Measurements from ENCODE around the gene TNS3.

TNS3 gene

GRCh38 chr7:47361746-47362215 lies 220.1 kb downstream of the TNS3 start:
- DNase-seq (ENCODE audit: low read depth in 1 of 2, low spot score in 1 of 2) = no peak
- TF ChIP-seq GABPA (IDR thresholded peaks at IDR 0.05; ENCODE audit: low read depth) (no peak), SPI1 (IDR thresholded peaks at IDR 0.05; ENCODE audit: borderline replicate concordance, low read depth) (no peak), REST (IDR thresholded peaks at IDR 0.05; ENCODE audit: insufficient replicate concordance, low read depth) (no peak), POLR2AphosphoS5 (IDR thresholded peaks at IDR 0.05; ENCODE audit: low read depth) (no peak), CTCF (IDR thresholded peaks at IDR 0.05; ENCODE audit: insufficient read depth, low read length) (no peak)
- Histone ChIP-seq H3K27me3 (ENCODE audit: insufficient read depth, poor library complexity, severe bottlenecking) (no peaks in the 10 kb centered on the region), H3K27ac (replicated peaks) (no peak overlapping the region), H3K4me3 (replicated peaks; ENCODE audit: insufficient read depth, low read length) (no peak overlapping the region)

GRCh38 chr7:47361236-47361635 lies 220.7 kb downstream of the TNS3 start:
- Histone ChIP-seq H3K4me3 (replicated peaks; ENCODE audit: insufficient read depth, low read length) (no peak overlapping the region), H3K27ac (replicated peaks) (no peak overlapping the region), H3K27me3 (ENCODE audit: insufficient read depth, poor library complexity, severe bottlenecking) (no peaks in the 10 kb centered on the region)
- no peak for DNase-seq (ENCODE audit: low read depth in 1 of 2, low spot score in 1 of 2)
- TF ChIP-seq POLR2AphosphoS5 (IDR thresholded peaks at IDR 0.05; ENCODE audit: low read depth) (no peak), GABPA (IDR thresholded peaks at IDR 0.05; ENCODE audit: low read depth) (no peak), SPI1 (IDR thresholded peaks at IDR 0.05; ENCODE audit: borderline replicate concordance, low read depth) (no peak), CTCF (IDR thresholded peaks at IDR 0.05; ENCODE audit: insufficient read depth, low read length) (no peak)

GRCh38 chr7:47360301-47360900 lies 221.5 kb downstream of the TNS3 start:
- no peaks in the 10 kb centered on the region for H3K27me3 ChIP-seq (ENCODE audit: insufficient read depth, poor library complexity, severe bottlenecking)
- no peak overlapping the region for H3K4me3 ChIP-seq (replicated peaks; ENCODE audit: insufficient read depth, low read length)
- no peak for DNase-seq (ENCODE audit: low read depth in 1 of 2, low spot score in 1 of 2)
- TF ChIP-seq SPI1 (IDR thresholded peaks at IDR 0.05; ENCODE audit: borderline replicate concordance, low read depth) = no peak
- TF ChIP-seq CTCF (IDR thresholded peaks at IDR 0.05; ENCODE audit: insufficient read depth, low read length) = no peak
- TF ChIP-seq POLR2AphosphoS5 (IDR thresholded peaks at IDR 0.05; ENCODE audit: low read depth) = no peak
- TF ChIP-seq REST (IDR thresholded peaks at IDR 0.05; ENCODE audit: insufficient replicate concordance, low read depth) = no peak
- TF ChIP-seq GABPA (IDR thresholded peaks at IDR 0.05; ENCODE audit: low read depth) = no peak
- H3K27ac ChIP-seq (replicated peaks) = no peak overlapping the region

All from HL-60 (cell line).